GM18870 (cell line): ENCODE measurements around the gene NEO1.
A peak's percentile ranks its signal among the peaks of the same experiment; 100 is the strongest.
"Not testable (repeated sequence)": the region's sequence is repeated elsewhere in the genome, so short reads cannot be mapped to it uniquely, and the experiment has no call there.

Source experiments
- ATAC-seq: cut with Tn5 transposase; IDR thresholded peaks from one replicate; pipeline ENCODE4 v1.9.1; 2021; ENCODE audit warnings: moderate library complexity; ENCODE audit not compliant: unreplicated experiment

Gene NEO1

DNA sequence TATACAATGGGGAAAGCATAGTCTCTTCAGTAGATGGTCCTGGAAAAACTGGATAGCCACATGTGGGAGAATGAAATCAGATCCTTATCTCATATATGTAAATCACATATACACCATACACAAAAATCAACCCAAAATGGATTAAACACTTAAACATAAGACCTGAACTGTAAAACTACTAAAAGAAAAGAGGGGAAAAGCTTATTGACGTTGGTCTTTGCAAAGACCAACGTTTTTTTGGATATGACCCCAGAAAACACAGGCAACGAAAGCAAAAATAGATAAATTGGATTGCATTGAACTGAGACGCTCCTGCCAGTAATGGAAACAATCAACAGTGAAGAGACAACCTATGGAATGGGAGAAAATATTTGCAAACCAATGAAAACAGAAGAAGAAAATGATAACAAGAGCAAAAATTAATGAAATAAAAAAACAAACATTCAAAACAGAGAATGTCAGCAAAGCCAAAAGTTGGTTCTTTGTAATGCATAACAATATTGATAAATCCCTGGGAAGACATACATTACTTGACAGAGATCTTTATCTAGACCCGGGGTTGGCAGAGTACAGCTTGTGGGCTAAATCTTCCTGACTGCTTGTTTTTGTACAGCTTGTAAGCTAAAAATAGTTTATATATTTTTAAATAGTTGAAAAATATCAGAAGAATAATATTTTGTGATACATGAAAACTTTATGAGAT lies 86.9 kb downstream of the NEO1 start:
- no peak for ATAC-seq

DNA sequence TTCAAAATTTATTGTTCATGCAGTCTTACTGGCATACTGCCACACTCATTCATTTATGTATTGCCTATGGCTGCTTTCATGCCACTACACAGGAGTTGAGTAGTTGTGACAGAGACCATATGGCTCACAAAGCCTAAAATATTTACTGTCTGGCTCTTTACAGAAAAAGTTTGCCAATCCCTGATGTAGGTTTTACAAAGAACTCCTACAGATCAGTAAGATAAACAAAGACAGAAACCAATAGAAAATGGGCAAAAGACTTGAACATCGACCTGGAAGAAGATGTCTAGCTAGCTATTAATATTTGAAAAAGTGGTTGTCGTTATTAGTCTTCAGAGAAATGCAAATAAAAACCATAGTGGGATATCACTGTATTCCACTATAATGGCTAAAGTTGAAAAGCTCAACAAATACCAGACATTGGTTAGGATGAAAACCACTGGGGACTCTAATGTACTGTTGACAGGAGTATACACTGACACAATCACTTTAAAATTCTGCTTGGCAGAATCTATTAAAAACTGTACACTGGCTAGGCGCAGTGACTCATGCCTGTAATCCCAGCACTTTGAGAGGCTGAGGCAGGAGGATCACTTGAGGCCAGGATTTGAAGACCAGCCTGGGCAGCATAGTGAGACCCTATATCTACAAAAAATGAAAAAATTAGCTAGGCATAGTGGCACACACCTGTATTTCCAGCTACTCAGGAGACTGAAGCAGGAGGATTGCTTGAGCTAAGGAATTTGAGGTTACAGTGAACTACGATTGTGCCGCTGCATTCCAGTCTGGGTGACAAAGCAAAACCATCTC lies 87.7 kb downstream of the NEO1 start:
- no peak for ATAC-seq

DNA sequence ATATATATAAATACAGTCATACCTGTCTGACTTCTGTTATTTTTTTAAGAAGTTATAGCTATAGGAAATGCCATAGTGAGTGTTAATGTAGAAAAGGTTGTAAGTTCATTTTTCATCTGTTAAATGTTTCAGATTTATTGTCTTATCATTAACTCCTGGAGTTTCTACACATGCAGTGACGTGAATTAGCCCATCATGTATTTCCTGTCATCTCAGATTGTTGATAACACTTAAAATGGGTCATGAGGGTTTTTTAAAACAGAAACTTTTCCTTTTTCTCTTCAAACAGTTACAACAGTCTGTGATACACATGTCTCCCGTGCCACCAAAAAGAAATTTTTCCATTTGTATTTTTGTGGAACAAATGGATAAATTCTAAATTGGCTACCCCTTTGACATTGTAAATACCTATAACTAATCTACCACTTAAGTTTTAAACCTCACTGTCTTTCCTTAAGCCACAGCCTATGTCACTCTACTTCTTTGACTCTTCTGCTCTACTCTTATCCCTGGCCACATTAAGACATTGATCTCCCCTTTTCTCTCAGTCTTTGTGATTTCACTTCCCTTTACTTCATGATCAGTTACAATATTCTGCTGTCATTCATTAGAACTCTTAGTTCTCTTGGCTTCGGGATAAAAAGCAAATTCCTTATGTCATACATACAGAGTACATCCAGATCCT lies 89.1 kb downstream of the NEO1 start:
- ATAC-seq: no peak

DNA sequence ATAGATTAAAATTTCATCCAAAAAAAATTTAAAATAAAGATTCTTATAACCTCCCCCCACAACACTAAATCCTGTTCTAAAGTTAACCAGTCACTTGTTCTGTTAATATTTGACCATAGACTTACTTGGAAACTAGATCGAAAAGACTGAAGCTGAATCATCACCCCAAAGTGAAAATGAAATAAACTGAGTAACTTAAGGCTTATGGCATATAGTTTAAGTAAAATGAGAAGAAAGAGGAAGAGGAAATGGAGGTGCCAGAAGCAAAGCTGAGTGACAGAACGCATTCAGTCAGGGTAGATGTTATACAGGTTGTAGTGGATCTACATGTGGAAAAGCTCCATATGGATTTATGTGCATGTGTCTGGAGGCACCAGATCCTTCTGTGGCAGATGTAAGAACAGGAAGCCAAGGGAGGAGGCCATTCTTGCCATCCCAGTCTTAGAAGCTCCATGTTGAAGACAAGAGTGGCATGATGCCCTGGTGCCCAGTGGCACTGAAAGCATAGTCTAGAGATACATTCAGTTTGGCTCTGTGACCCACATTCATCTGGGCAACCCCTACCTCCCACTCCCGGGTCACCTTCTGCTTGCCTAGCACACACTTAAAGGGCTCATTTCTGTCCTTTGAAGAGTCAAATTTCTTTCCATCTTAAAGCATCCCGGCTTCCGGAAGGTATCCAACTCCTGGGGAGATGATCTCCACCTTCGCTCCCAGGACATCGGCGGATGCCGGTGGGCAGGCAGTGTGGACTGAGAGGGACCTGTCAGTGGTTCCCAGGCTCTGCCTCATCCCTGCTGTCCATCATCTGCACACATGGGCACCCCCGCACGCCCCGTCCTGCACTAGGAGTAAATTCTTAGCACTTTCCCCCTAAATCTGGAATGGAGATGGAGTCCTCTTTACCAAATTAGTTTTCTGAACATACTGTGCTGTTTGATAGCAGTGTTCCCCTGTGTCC lies 90.8 kb downstream of the NEO1 start:
- peak; percentile 80 for ATAC-seq

DNA sequence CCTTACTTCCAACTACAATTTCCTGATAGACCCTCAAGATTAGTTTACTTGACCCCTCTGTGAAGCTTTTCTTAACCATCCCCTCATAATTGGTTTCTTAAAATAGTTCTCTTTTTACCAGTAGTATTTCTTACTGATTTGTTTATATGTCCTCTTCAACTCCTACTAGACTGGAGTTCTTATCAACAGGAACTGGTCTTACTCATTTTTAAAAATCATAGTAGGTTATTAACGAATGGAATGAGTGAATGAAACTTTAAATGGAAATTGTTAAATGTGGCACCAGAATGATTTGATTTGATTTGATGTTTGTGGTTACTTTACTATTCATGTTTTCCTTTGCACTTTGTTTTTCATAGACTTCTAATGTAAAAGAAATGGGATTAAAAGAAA lies 91.5 kb downstream of the NEO1 start:
- ATAC-seq: no peak

DNA sequence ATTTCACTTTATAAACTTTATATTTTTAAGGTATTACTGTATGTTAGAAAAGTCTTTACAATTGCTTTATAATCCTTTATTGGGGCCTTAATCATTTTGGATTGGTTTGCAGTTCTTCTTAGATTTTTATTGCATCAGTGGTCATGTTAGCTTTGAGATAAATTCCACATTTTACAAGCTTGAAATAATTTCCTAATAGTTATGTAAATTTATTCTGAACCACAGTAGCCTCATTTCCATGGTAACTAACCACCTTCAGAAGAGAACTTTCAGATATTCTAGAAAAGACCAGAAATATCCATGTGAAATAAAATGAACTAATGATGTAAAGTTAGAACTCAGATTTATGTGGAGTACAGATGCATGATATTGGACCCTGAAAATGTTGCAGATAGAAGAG lies 94.2 kb downstream of the NEO1 start:
- ATAC-seq: no peak

DNA sequence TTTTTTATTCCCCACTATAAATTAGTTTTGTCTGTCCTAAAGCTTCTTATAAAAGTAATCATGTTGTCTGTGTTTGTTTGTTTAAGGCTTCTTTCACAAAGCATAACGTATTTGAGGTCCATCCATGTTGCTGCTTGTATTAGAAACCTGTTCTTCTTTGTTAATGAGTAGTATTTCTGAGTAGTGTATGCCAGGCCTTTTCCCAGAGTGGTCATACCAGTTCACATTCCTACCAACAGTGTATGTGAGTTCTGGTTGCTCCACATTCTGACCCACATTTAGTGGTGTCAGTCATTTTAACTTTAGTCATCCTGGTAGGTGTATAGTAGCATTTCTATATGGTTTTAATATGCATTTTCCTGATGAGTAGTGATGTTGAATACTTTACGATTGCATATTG lies 98.6 kb downstream of the NEO1 start:
- no peak for ATAC-seq

DNA sequence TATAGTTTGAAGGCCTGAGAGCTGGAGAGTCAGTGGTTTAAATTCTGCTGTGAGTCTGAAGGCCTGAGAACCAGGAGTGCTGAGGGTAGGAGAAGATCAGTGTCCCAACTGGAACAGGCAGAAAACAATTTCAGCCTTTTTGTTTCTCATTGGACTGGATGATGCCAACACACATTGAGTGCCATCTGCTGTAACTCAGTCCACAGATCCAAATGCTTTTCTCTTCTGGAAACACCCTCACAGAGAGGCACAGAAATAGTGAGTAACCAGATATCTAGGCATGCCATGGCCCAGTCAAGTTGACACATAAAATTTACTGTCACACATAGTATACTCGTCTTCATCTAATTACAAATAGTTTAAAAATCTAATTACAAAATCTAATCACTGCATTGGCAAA lies 100.8 kb downstream of the NEO1 start:
- ATAC-seq: no peak

DNA sequence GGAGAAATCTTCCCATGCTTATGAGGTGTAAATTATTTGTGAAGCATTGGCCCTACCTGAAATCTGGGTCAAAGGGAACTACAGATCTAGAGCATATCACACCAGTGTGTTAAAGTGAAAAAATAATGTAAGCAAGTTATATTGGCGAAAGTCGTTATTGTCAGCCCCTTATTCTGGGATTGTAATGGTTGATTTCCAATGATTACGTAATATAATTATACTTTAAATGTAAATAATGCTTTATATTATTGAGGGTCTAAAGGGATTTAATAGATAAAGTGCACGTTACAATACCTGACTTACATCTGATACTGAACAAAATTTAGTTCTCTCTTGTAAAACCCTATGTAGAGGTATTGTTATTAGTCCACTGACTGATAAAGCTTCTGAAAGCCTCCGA lies 101.2 kb downstream of the NEO1 start:
- no peak for ATAC-seq

DNA sequence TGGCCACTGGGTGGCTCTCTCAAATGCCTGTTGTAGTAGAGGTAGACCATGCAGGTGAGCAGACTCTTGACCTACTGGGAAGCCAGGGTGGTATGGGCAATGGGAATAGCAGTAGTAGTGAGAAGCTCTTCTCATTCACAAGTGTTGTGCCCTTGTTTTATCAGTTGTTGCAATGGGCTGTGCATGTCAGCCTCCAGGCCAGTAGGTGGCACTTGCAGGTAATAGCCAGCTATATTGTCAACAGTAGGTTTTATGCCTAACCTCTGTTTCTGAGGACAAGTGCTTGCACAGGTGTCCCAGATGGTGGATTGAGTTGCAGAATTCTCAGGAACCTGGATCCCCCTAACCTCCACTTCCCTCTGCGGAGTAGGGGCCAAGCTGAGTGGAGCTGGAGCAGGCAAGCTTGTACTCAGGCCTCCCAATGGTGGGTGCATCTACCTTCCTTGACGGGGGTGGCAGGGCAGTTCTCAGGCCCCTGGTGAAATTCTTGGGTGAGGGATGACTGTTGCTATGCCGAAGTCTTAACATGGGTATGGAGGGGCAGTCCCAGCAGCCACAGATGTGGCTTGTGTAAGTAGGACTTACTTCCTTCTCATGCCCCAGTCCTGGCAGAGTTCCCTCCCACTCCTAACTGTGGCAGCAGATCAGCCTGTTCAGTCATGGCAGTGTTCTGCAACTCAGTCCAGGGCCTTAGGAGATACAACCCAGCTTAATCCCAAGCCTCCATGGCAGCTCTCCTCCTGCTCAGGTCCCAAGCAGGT lies 104.3 kb downstream of the NEO1 start:
- no peak for ATAC-seq

DNA sequence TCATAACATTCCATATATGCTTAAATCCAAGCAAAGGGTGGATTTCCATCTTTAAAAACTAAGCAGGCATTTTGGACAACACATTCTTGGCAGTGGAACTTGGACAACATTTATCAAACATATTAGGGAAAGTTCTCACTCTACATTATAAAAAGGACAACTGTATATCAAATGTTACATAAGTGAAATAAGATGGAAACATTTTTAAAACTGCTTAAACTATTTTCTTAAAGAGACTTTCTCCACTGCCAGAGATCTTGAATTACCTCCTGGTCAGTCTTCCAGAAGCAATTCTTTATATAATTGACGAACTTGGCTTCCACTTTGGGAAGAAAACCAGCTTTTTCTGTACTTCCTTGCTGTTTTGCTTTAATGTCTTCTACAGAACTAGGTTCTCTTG lies 109.3 kb downstream of the NEO1 start:
- no peak for ATAC-seq

DNA sequence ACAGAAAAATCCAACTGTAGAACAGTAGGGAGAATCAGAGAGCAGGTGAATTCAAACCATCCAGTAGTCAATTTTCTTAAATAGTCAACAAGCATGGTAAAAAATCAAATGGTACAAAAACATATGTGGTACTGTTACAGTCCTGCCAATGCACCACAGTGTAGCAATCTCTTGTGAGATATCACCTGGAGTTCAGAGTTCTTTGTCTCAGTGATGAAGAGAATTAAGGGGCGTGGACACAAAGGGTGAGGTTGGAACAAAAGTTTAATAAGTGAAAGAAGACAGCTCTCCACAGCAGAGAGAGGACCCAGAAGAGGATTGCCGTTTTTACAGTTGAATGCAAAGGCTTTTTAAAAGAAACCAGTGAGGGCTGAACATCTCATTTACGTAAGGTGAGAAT lies 113.2 kb downstream of the NEO1 start:
- ATAC-seq: no peak

DNA sequence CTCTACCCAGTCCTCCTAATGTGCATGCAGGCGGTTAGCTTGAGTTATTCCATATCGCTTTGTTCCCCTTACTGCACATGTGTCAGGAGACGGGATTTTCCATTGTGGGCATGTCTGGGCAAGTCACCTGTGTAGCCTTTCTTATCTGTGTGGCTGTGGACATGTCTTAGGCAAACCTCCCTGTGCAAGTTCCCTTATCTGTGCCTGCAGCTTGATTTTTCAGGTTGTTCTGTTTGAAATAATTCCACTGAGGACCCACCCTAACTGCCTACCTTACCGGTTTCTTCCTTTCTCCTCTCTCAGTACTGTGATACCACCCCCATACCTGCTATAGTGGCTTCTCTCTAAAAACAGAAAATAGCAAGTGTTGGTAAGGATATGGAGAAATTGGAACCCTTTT lies 113.6 kb downstream of the NEO1 start:
- no peak for ATAC-seq

DNA sequence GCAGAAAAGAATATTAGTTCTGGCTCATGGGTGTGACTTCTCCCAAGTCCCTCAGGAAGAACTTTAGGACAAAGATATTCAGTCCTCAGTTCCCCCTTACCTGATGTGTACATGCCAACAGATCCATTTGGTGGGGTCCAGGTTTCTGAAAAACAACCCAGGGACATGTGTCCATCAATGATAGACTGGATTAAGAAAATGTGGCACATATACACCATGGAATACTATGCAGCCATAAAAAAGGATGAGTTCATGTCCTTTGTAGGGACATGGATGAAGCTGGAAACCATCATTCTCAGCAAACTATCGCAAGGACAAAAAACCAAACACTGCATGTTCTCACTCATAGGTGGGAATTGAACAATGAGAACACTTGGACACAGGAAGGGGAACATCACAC lies 114.4 kb downstream of the NEO1 start:
- ATAC-seq: not testable (repeated sequence)

DNA sequence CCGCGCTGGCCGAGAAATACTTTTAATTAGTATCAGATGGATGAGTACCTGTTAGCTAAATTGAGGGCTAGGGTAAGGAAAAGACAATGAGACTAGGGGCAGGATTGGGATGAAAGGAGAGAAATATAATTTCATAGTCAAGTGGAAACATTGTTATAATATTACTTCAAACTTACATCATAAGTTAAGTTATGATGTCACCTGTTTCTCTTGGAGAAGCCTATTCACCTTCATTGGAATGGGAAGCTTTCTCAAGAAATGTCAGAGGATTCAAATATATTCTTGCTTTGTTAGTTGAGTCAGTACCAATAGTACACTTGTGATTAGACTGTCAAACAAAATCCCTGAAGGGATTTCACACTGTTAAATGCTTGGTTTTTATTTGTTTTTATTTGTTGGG lies 116.2 kb downstream of the NEO1 start:
- ATAC-seq: no peak

DNA sequence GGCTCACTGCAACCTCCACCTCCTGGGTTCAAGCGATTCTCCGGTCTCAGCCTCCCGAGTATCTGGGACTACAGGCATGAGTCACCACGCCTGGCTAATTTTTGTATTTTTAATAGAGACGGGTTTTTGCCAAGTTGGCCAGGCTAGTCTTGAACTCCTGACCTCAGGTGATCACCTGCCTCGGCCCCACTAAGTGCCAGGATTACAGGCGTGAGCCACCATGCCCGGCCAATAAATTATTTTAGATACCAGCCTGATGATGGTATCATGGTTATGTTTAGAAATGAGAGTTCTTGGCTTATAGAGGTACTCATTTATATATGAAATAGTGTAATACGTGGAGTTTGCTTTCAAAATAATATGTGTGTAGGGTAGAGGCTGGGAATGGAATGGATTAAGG lies 119.4 kb downstream of the NEO1 start:
- ATAC-seq: no peak

DNA sequence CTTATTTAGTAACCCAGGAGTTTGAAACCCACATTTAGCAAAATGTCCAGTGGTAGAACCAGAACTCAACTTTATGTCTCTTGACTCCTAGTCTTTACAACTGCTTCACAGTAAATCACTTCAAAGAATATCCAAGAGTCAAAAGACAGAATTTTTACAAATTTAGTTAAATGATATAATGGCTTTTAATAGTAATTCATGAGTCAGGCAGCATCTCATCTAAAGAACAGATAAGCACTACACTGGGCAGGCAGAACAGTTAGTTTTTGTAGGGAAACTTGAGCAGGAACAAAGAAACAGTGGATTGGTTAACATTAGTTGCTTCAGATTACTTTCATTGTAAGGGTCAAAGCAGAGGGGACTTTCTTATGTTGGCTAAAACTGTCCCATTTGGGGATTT lies 120.2 kb downstream of the NEO1 start:
- no peak for ATAC-seq

DNA sequence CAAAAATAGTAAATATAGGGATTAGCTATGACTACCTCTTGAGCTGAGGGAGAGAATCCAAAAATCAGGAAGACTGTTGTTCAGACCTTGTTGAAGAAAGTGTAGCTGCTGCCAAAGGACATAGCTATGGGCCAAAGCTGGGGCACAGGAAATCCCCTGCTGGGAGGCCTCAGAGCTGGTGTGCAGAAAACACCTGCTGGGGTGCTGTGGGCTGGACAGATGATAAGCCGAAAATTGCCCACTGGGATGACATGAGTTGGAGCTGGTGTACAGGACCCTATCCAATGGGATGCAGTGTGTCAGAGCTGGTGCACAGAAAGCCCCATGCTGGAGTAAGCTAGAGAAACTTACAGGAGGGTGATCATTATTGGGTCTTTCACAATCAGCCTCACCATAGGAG lies 121.9 kb downstream of the NEO1 start:
- ATAC-seq: no peak

DNA sequence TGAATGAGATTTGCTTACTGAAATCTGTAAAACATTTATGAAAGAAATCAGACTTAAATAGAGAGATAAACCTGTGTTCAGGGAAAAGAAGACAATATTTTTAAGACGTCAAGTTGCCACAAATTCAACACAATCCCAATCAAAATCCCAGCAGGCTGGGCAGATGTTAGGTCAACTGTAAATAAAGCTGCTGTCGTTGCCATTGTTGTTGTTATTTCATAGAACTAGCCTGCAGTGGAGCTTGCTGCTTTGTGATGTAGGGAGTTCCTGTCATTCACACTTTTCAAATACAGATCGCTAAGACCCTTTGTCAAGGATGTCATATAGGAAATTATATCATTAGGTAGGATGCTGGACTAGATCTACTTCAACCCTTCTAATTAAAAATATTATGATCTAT lies 123.1 kb downstream of the NEO1 start:
- no peak for ATAC-seq

DNA sequence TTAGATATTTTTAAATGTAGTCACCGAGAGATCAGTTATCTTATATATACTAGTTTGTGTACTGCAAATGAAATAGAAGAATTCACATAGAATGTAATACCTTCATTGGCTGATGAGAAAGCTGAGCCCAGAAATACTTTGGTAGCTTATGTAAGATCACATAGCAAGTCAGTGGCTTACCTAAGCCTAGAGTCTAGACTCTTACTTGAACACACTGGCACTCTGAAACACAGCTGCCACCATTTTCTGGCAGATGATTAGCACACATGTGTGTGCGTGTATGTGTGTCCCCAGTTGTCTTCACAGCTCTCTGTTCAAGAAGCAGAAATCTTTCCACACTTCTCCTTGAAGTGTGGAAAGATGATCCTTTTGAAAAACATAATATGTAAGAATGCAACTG lies 124.3 kb downstream of the NEO1 start:
- ATAC-seq: no peak
